Glutamatergic neuron (in vitro differentiated cells): ENCODE results near the gene FBXL7. TPM values are rescaled to one million over a fixed set of nuclear protein-coding genes. Genes with fewer than 3 reads are reported as not detected.

Source experiments
- DNase-seq: peaks from one replicate; pipeline ENCODE4 v3.0.0; 2022
- H3K27ac Mint-ChIP-seq: one replicate; pipeline ENCODE4 v1.8.0; 2020; ENCODE audit warnings: mild to moderate bottlenecking, mixed read lengths, inconsistent platforms; ENCODE audit not compliant: unreplicated experiment
- H3K27me3 Mint-ChIP-seq: one replicate; pipeline ENCODE4 v1.8.0; 2020; ENCODE audit warnings: mild to moderate bottlenecking, moderate library complexity, mixed read lengths, inconsistent platforms; ENCODE audit not compliant: unreplicated experiment
- H3K36me3 Mint-ChIP-seq: one replicate; pipeline ENCODE4 v1.8.0; 2020; ENCODE audit warnings: mild to moderate bottlenecking, mixed read lengths, inconsistent platforms; ENCODE audit not compliant: unreplicated experiment
- H3K4me1 Mint-ChIP-seq: one replicate; pipeline ENCODE4 v1.8.0; 2020; ENCODE audit warnings: mild to moderate bottlenecking, low read depth, mixed read lengths, inconsistent platforms; ENCODE audit not compliant: unreplicated experiment
- H3K4me3 Mint-ChIP-seq: one replicate; pipeline ENCODE4 v1.8.0; 2020; ENCODE audit warnings: mild to moderate bottlenecking, mixed read lengths, inconsistent platforms; ENCODE audit not compliant: unreplicated experiment
- H3K9me3 Mint-ChIP-seq: one replicate; pipeline ENCODE4 v1.8.0; 2020; ENCODE audit warnings: mild to moderate bottlenecking, moderate library complexity, mixed read lengths, inconsistent platforms; ENCODE audit not compliant: unreplicated experiment
- CTCF ChIP-seq: fragments of 200-600 bp; sonication (generic); IDR thresholded peaks from one replicate; pipeline ENCODE4 v1.5.0; 2021; ENCODE audit not compliant: partially characterized antibody, unreplicated experiment
- total RNA-seq: library from RNA; stranded (reverse); fragmentation: NEBNext Ultra II Directional; extraction: Animal tissue kit (Norgen Biotek cat#: 25700); gene quantifications from one replicate; pipeline ENCODE4 v1.2.1, GENCODE V29; 2021; ENCODE audit not compliant: unreplicated experiment

FBXL7 gene
- total RNA-seq, 1 donor from 2014 or later = 25.3 TPM

GRCh38 chr5:15621094-15621493, 121.1 kb downstream of the FBXL7 start:
- Mint-ChIP-seq H3K4me3 (no peak overlapping the region), H3K27me3 (no peaks in the 10 kb centered on the region), H3K9me3 (no peaks in the 10 kb centered on the region), H3K36me3 (no peaks in the 10 kb centered on the region), H3K4me1 (peaks cover 3% of the 10 kb centered on the region), H3K27ac (no peak overlapping the region)
- no peak for DNase-seq
- TF ChIP-seq CTCF = no peak

GRCh38 chr5:15623794-15624193, 123.8 kb downstream of the FBXL7 start:
- no peaks in the 10 kb centered on the region for H3K36me3 Mint-ChIP-seq
- TF ChIP-seq CTCF = no peak
- DNase-seq = no peak
- no peak overlapping the region for H3K4me3 Mint-ChIP-seq
- no peaks in the 10 kb centered on the region for H3K27me3 Mint-ChIP-seq
- H3K9me3 Mint-ChIP-seq = no peaks in the 10 kb centered on the region
- no peak overlapping the region for H3K27ac Mint-ChIP-seq
- peaks cover 3% of the 10 kb centered on the region for H3K4me1 Mint-ChIP-seq

GRCh38 chr5:15627109-15627508, 127.1 kb downstream of the FBXL7 start:
- TF ChIP-seq CTCF = no peak
- no peak for DNase-seq
- H3K36me3 Mint-ChIP-seq = no peaks in the 10 kb centered on the region
- H3K27me3 Mint-ChIP-seq = no peaks in the 10 kb centered on the region
- H3K27ac Mint-ChIP-seq = no peak overlapping the region
- H3K9me3 Mint-ChIP-seq = no peaks in the 10 kb centered on the region
- peaks cover 3% of the 10 kb centered on the region for H3K4me1 Mint-ChIP-seq
- no peak overlapping the region for H3K4me3 Mint-ChIP-seq

- Mint-ChIP-seq H3K27ac (no peak overlapping the region), H3K27me3 (no peaks in the 10 kb centered on the region), H3K4me3 (no peak overlapping the region), H3K36me3 (no peaks in the 10 kb centered on the region), H3K9me3 (no peaks in the 10 kb centered on the region), H3K4me1 (peaks cover 3% of the 10 kb centered on the region)
- TF ChIP-seq CTCF = no peak
- DNase-seq = no peak
Observed at GRCh38 chr5:15627647-15628046, 127.7 kb downstream of the FBXL7 start.

DNA sequence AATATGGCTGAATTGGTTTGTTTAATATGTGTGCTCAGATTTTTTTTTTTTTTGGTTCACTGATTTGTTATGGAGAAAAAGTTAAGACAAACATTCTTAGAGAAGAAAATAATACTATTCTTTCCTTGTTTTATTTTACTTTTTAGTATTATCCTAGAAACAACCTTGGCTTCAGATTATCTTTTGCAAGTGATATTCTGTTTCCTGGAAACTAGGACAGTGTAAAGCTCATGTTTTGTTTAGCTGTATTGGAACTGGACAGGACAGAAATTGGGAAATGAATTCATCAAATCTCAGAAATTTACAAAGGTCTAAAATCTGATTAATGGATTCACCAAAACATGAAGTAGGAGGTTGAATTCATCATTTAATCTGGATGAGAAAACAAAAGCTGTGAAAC, 130.5 kb downstream of the FBXL7 start:
- H3K36me3 Mint-ChIP-seq = no peaks in the 10 kb centered on the region
- no peak overlapping the region for H3K27ac Mint-ChIP-seq

More for the DNA sequence above, 130.5 kb downstream of the FBXL7 start:
- Mint-ChIP-seq H3K9me3 (no peaks in the 10 kb centered on the region), H3K27me3 (no peaks in the 10 kb centered on the region), H3K4me1 (no peaks in the 10 kb centered on the region), H3K4me3 (no peak overlapping the region)
- no peak for DNase-seq
- TF ChIP-seq CTCF = no peak
